Loucy (cell line): ENCODE data around the gene ARID1B.

ENCODE experiments used
- H2AFZ ChIP-seq: fragments of 200-600 bp; sonication (generic); 2 replicates; pipeline ENCODE4 v1.6.0; 2016; ENCODE audit warnings: antibody characterized with exemption, mild to moderate bottlenecking, low read length, moderate library complexity
- H3F3A ChIP-seq: fragments of 200-600 bp; 2 replicates; pipeline ENCODE4 v1.6.0; 2016; ENCODE audit warnings: antibody characterized with exemption, low read depth, mild to moderate bottlenecking
- H3K27me3 ChIP-seq: fragments of 200-600 bp; sonication (generic); 2 replicates; pipeline ENCODE4 v1.6.1; 2014; ENCODE audit warnings: low read length, mild to moderate bottlenecking; ENCODE audit not compliant: insufficient read depth, poor library complexity, severe bottlenecking
- H3K36me3 ChIP-seq: fragments of 200-600 bp; sonication (generic); 2 replicates; pipeline ENCODE4 v1.6.1; 2016; ENCODE audit warnings: low read length; ENCODE audit not compliant: insufficient read depth
- H3K4me1 ChIP-seq: fragments of 200-600 bp; sonication (generic); 2 replicates; pipeline ENCODE4 v1.5.1; 2014; ENCODE audit warnings: low read length, mild to moderate bottlenecking; ENCODE audit not compliant: insufficient read depth, poor library complexity, severe bottlenecking
- H3K4me2 ChIP-seq: fragments of 200-600 bp; sonication (generic); 2 replicates; pipeline ENCODE4 v1.6.0; 2014; ENCODE audit warnings: antibody characterized with exemption, low read length, low read depth, mild to moderate bottlenecking; ENCODE audit not compliant: poor library complexity, severe bottlenecking
- H3K4me3 ChIP-seq: fragments of 200-600 bp; sonication (generic); 2 replicates; pipeline ENCODE4 v1.5.1; 2014; ENCODE audit warnings: low read length, mild to moderate bottlenecking, mixed read lengths; ENCODE audit not compliant: poor library complexity, severe bottlenecking
- H3K79me2 ChIP-seq: fragments of 200-600 bp; sonication (generic); 2 replicates; pipeline ENCODE4 v1.6.1; 2014; ENCODE audit warnings: low read length; ENCODE audit not compliant: insufficient read depth
- H3K9ac ChIP-seq: fragments of 200-600 bp; sonication (generic); 2 replicates; pipeline ENCODE4 v1.6.0; 2014; ENCODE audit warnings: mild to moderate bottlenecking, low read depth, low read length, moderate library complexity; ENCODE audit not compliant: poor library complexity, severe bottlenecking
- H3K9me2 ChIP-seq: fragments of 200-600 bp; sonication (generic); replicated peaks from 2 replicates; pipeline ENCODE4 v1.6.1; 2016; ENCODE audit warnings: low read depth, low read length, mixed read lengths
- H3K9me3 ChIP-seq: fragments of 200-600 bp; sonication (generic); 2 replicates; pipeline ENCODE4 v1.6.1; 2014; ENCODE audit warnings: mild to moderate bottlenecking, antibody characterized with exemption, low read length, low read depth; ENCODE audit not compliant: insufficient read depth
- H4K20me1 ChIP-seq: fragments of 200-600 bp; sonication (generic); 2 replicates; pipeline ENCODE4 v1.6.0; 2014; ENCODE audit warnings: antibody characterized with exemption, low read length, mild to moderate bottlenecking; ENCODE audit not compliant: insufficient read depth, poor library complexity, severe bottlenecking
- CTCF ChIP-seq: fragments of 200-600 bp; sonication (generic); conservative IDR thresholded peaks from 2 replicates; pipeline ENCODE4 v1.5.1; 2014; ENCODE audit warnings: mild to moderate bottlenecking, antibody characterized with exemption, low read length
- EZH2phosphoT487 ChIP-seq: fragments of 200-600 bp; IDR thresholded peaks from 2 replicates; pipeline ENCODE4 v1.6.1; 2018; ENCODE audit warnings: antibody characterized with exemption, mild to moderate bottlenecking, moderate library complexity, borderline replicate concordance

The ARID1B gene

DNA sequence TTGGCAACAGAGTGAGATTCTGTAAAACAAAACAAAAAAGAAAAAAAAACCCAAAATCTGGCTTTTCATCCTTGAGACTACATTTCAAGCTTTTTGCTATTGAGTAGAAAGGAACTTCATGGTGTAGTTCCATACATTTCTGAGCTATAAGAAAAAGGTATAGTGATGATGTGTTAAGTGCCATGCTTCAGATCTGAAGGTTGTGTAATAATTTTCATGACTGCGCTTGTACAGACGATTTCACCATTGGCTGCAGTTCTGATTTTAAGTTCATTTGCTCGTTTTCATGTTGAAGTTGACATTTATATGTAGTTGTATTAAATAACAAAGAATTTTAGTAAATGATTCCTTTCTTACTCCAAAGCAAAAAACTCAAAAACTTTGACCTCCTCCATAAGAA, 247.6 kb downstream of the ARID1B start:
- H3K9me2 ChIP-seq, result no peaks in the 10 kb centered on the region
- no peak overlapping the region for H3K9ac ChIP-seq
- TF ChIP-seq CTCF (no peak), EZH2phosphoT487 (no peak)
- H3K9me3 ChIP-seq, result no peaks in the 10 kb centered on the region
- H3K27me3 ChIP-seq, result no peaks in the 10 kb centered on the region
- no peaks in the 10 kb centered on the region for H3F3A ChIP-seq
- H3K36me3 ChIP-seq, result no peaks in the 10 kb centered on the region
- H2AFZ ChIP-seq, result no peak overlapping the region
- peaks cover 42% of the 10 kb centered on the region for H4K20me1 ChIP-seq
- H3K4me1 ChIP-seq, result peaks cover 25% of the 10 kb centered on the region
- no peak overlapping the region for H3K4me3 ChIP-seq
- peaks cover 80% of the 10 kb centered on the region for H3K79me2 ChIP-seq
- H3K4me2 ChIP-seq, result no peak overlapping the region

DNA sequence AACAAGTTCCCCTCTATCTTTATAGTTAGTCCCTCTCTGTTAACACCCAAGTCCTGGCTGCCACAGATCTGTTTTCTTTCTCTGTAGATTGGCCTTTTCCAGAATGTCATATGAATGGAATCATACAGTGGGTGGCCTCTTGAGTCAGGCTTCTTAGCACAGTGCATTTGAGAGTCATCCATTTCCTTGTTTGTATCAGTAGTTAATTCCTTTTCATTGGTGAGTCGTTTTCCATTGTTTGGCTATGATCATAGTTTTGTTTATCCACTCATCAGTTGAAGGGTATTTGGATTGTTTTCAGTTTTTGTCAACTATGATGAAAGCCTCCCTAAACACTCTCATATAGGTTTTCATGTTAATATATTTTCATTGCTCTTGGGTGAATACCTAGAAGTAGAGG, 248.3 kb downstream of the ARID1B start:
- H3K36me3 ChIP-seq, result no peaks in the 10 kb centered on the region
- H3K4me1 ChIP-seq, result peaks cover 19% of the 10 kb centered on the region
- H4K20me1 ChIP-seq, result peaks cover 42% of the 10 kb centered on the region
- H3K9ac ChIP-seq, result no peak overlapping the region
- no peak overlapping the region for H2AFZ ChIP-seq
- TF ChIP-seq EZH2phosphoT487 (no peak), CTCF (no peak)
- no peak overlapping the region for H3K4me2 ChIP-seq
- H3K27me3 ChIP-seq, result no peaks in the 10 kb centered on the region
- peaks cover 84% of the 10 kb centered on the region for H3K79me2 ChIP-seq
- H3K9me3 ChIP-seq, result no peaks in the 10 kb centered on the region
- no peaks in the 10 kb centered on the region for H3F3A ChIP-seq
- no peak overlapping the region for H3K4me3 ChIP-seq
- H3K9me2 ChIP-seq, result no peaks in the 10 kb centered on the region

GRCh38 chr6:157029980-157030690, 253.0 kb downstream of the ARID1B start:
- Histone ChIP-seq H3K9ac (no peak overlapping the region), H3K4me3 (no peak overlapping the region), H2AFZ (no peak overlapping the region), H3K36me3 (no peaks in the 10 kb centered on the region), H3K27me3 (no peaks in the 10 kb centered on the region), H3K4me1 (peaks cover 15% of the 10 kb centered on the region), H4K20me1 (peaks cover 34% of the 10 kb centered on the region), H3K9me3 (no peaks in the 10 kb centered on the region), H3K79me2 (peaks cover 93% of the 10 kb centered on the region), H3K4me2 (no peak overlapping the region), H3F3A (no peaks in the 10 kb centered on the region), H3K9me2 (no peaks in the 10 kb centered on the region)
- TF ChIP-seq EZH2phosphoT487 (no peak), CTCF (no peak)
